Tibial nerve (tissue), 4 donors: ENCODE results near the gene FAM78B. TPM values are rescaled to one million over a fixed set of nuclear protein-coding genes. Genes with fewer than 3 reads are reported as not detected.

Experiments
- DNase-seq, 2 donors: peaks; one replicate each; pipeline ENCODE4 v3.0.0-alpha.2; 2019; ENCODE audit warnings: low spot score in 2 of 2
- H3K27ac ChIP-seq, 4 donors: fragments of 200-600 bp; sonication (generic) in 3 of 4; one replicate each; pipeline ENCODE4 v1.5.1; 2017 to 2019; ENCODE audit warnings: mild to moderate bottlenecking in 1 of 4
- H3K27me3 ChIP-seq, 2 donors: fragments of 200-600 bp; sonication (generic) in 1 of 2; one replicate each; pipeline versions ENCODE4 v1.5.1 to v1.6.0; 2017 to 2019
- H3K36me3 ChIP-seq, 3 donors: fragments of 200-600 bp; sonication (generic); one replicate each; pipeline ENCODE4 v1.5.1; 2018 to 2019
- H3K4me1 ChIP-seq, 4 donors: fragments of 200-600 bp; sonication (generic) in 3 of 4; one replicate each; pipeline ENCODE4 v1.5.1; 2017 to 2019
- H3K4me3 ChIP-seq, 4 donors: fragments of 200-600 bp; sonication (generic) in 3 of 4; one replicate each; pipeline ENCODE4 v1.5.1; 2017 to 2019; ENCODE audit warnings: mild to moderate bottlenecking in 1 of 4, moderate library complexity in 1 of 4
- H3K9me3 ChIP-seq, 4 donors: fragments of 200-600 bp; sonication (generic) in 3 of 4; one replicate each; pipeline ENCODE4 v1.5.1; 2017 to 2019
- EP300 ChIP-seq, 2 donors: sonication (generic); formaldehyde crosslinking; IDR thresholded peaks; one replicate each; pipeline ENCODE4 v1.6.1; 2017; ENCODE audit warnings: antibody characterized with exemption in 2 of 2, mild to moderate bottlenecking in 1 of 2
- POLR2A ChIP-seq, 2 donors: fragments of 450-650 bp; IDR thresholded peaks; one replicate each; pipeline ENCODE4 v1.6.1; 2017; ENCODE audit warnings: antibody characterized with exemption in 2 of 2, mild to moderate bottlenecking in 2 of 2, moderate library complexity in 2 of 2
- WGBS, 2 donors: methylation state at CpG; one replicate each; pipeline ENCODE4 v1.1.5; 2018; 5-methylcytosine and 5-hydroxymethylcytosine counted together
- total RNA-seq, 4 donors: library from RNA; depleted of rRNA; stranded (reverse); fragments of >200 nt; gene quantifications; one replicate each; pipeline ENCODE4 v1.1.0, GENCODE V29; 2016
- TF ChIP-seq, protein P1 (sequence below), 5 experiments: fragments of 200-600 bp in 3 of 5; fragments of 450-650 bp in 2 of 5; sonication (generic) in 3 of 5; IDR thresholded peaks; one replicate each; pipeline ENCODE4 v1.5.1; 2016 to 2019; ENCODE audit warnings: antibody characterized with exemption in 5 of 5, mild to moderate bottlenecking in 3 of 5, moderate library complexity in 2 of 5

FAM78B gene
- total RNA-seq, 4 donors from 2014 or later, result 2.0 to 6.3 (median 3.5) TPM

DNA sequence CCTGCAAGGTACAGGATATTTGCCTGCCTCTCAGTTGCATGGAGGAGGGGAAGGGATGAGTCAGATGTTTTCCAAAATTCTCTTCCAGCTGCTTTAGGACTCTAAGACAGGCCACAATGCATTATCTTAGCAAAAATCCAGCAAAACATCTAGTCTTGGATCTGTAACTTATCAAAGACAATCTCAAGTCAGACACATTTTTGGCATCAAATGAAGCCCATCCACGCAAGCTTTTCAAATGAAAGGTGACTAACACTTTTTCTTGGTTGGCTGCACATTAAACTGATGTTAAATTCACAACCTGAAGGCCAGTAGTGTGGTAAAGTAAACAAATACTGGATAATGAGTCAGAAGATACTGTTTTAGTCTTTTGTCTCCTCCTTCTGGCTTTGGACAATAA is 21.3 kb downstream of the FAM78B start:
- no peak overlapping the region for H3K4me3 ChIP-seq
- 39 to 85% methylated on average over 1 of the region's 1 CpG for WGBS, 2 donors
- H3K36me3 ChIP-seq, result no peaks in the 10 kb centered on the region
- no peak overlapping the region for H3K27ac ChIP-seq
- no peaks in the 10 kb centered on the region for H3K4me1 ChIP-seq
- H3K9me3 ChIP-seq, result no peaks in the 10 kb centered on the region
- TF ChIP-seq EP300 (IDR thresholded peaks at IDR 0.05) (no peak), POLR2A (IDR thresholded peaks at IDR 0.05) (no peak)
- TF ChIP-seq, protein P1, sequence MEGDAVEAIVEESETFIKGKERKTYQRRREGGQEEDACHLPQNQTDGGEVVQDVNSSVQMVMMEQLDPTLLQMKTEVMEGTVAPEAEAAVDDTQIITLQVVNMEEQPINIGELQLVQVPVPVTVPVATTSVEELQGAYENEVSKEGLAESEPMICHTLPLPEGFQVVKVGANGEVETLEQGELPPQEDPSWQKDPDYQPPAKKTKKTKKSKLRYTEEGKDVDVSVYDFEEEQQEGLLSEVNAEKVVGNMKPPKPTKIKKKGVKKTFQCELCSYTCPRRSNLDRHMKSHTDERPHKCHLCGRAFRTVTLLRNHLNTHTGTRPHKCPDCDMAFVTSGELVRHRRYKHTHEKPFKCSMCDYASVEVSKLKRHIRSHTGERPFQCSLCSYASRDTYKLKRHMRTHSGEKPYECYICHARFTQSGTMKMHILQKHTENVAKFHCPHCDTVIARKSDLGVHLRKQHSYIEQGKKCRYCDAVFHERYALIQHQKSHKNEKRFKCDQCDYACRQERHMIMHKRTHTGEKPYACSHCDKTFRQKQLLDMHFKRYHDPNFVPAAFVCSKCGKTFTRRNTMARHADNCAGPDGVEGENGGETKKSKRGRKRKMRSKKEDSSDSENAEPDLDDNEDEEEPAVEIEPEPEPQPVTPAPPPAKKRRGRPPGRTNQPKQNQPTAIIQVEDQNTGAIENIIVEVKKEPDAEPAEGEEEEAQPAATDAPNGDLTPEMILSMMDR (IDR thresholded peaks at IDR 0.05), result no peak
- DNase-seq, result no peak
- no peaks in the 10 kb centered on the region for H3K27me3 ChIP-seq

DNA sequence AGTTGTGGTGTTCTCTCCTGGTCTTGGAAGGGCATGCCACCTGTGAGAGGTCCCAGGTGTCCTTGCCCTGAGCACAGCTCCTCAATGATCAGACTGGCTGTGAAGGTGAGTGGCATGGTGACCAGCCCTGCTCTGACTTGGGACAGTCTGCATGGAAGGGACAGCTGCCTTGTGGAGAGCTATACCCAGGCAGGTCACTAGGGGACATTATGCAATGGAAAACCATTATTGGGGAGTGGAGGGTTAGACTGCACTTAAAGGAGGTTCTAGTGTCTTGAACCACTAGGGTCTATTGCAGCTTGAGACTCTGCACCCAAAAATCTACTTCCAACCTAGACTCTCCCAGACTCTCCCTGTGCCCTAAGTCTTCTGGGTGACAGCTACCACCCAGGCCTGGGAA is 24.8 kb downstream of the FAM78B start:
- Histone ChIP-seq H3K36me3 (no peaks in the 10 kb centered on the region), H3K27ac (no peak overlapping the region), H3K4me1 (no peaks in the 10 kb centered on the region), H3K27me3 (no peaks in the 10 kb centered on the region), H3K9me3 (no peaks in the 10 kb centered on the region), H3K4me3 (no peak overlapping the region)
- no peak for DNase-seq
- TF ChIP-seq POLR2A (IDR thresholded peaks at IDR 0.05) (no peak), EP300 (IDR thresholded peaks at IDR 0.05) (no peak)
- TF ChIP-seq, protein P1 (IDR thresholded peaks at IDR 0.05), result no peak

DNA sequence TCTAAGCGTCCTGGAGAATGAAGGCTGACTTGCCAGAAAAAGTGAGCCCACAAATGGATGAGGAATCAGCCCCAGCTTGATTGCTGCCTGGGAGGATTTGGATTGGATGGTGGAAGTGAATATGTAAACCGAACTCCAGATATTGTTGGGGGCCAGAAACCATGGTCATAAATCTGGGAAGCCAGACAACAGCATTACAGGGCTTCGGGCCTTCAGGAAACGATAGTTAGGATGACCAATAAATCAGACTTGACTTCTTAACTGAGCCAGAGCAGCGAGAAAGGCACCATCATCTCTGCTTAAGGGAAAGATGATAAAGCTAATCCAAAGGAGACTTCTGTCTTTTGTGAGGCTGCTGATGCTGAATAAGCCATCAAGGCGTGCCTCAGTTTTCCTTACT is 26.6 kb downstream of the FAM78B start:
- WGBS, 2 donors, result 67 to 68% methylated on average over 6 of the region's 6 CpGs
- H3K36me3 ChIP-seq, result no peaks in the 10 kb centered on the region
- no peaks in the 10 kb centered on the region for H3K4me1 ChIP-seq
- TF ChIP-seq, protein P1 (IDR thresholded peaks at IDR 0.05), result no peak
- TF ChIP-seq EP300 (IDR thresholded peaks at IDR 0.05) (no peak), POLR2A (IDR thresholded peaks at IDR 0.05) (no peak)
- H3K27me3 ChIP-seq, result no peaks in the 10 kb centered on the region
- no peaks in the 10 kb centered on the region for H3K9me3 ChIP-seq
- no peak for DNase-seq
- no peak overlapping the region for H3K4me3 ChIP-seq
- no peak overlapping the region for H3K27ac ChIP-seq

DNA sequence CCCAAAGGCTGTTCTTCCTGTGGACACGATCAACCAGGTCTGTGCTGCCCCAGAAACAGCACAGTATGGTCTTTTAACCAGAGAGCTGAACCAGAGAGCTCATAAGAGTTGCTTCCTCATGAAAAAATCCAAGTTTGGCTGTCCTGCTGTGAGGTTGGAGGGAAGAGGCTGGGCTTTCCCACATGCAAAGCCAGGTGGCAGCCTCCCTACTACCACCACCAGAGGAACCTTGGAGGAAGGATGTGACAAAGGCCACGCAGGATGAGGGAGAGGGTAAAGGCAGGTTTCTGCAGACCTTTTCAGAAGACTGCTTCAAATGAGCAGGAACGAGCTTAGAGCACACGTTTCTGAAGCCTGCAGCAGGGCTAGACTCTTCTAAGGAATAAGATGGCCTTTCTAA is 27.1 kb downstream of the FAM78B start:
- Histone ChIP-seq H3K27ac (no peak overlapping the region), H3K4me1 (no peaks in the 10 kb centered on the region), H3K36me3 (no peaks in the 10 kb centered on the region), H3K9me3 (no peaks in the 10 kb centered on the region), H3K4me3 (no peak overlapping the region), H3K27me3 (no peaks in the 10 kb centered on the region)
- 51 to 66% methylated on average over 4 of the region's 4 CpGs for WGBS, 2 donors
- DNase-seq, result no peak
- TF ChIP-seq, protein P1 (IDR thresholded peaks at IDR 0.05), result no peak
- TF ChIP-seq EP300 (IDR thresholded peaks at IDR 0.05) (no peak), POLR2A (IDR thresholded peaks at IDR 0.05) (no peak)

DNA sequence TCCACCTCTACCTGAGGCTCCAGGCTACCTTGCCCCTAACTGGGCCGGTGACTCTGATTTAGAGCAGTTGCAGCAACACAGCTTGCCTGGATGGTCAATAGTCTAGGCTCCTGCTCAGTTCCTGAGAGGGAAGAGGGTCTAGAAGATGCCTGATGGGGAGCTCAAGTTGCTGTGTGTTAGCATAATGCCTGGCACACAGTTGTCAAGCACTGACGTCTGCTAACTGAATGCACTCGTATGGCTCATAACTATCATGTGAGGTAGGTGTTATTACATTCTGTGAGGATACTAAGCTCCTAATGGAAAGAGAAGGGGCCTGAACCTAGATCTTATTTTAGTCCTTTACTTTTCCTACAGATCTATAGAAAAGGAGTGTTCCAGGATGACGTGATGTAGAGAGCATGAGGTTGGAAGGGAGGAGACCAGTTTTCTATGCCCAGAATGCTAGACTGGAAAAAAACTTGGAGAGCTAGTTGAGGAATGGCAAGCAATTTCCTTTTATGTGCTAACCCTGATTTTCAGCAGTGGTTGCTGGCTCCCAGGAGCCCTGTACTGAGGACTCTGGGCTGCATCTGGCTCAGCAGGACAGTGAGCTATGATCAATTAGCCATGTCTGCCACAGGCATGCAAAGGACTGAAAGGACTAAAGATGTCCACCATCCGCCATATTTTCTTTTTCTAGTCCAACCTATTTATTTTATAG is 30.0 kb downstream of the FAM78B start:
- Histone ChIP-seq H3K36me3 (peaks cover 0 to 17% (median 0%) of the 10 kb centered on the region in 3 donors), H3K4me1 (no peaks in the 10 kb centered on the region), H3K9me3 (peaks cover 0 to 11% (median 0%) of the 10 kb centered on the region in 4 donors), H3K4me3 (no peak overlapping the region), H3K27ac (no peak overlapping the region), H3K27me3 (no peaks in the 10 kb centered on the region)
- WGBS, 2 donors, result 80 to 83% methylated on average over 5 of the region's 5 CpGs
- TF ChIP-seq EP300 (IDR thresholded peaks at IDR 0.05) (no peak), POLR2A (IDR thresholded peaks at IDR 0.05) (no peak)
- TF ChIP-seq, protein P1 (IDR thresholded peaks at IDR 0.05), result no peak
- no peak for DNase-seq
